Measurements from ENCODE around the gene BCAR3.
A peak's percentile ranks its signal among the peaks of the same experiment; 100 is the strongest.

Gene BCAR3

GRCh38 chr1:93537396-93537795, 144.2 kb downstream of the BCAR3 start:
- DNase-seq = peak; percentile 57

- no peak for DNase-seq
These were observed 148.0 kb downstream of the BCAR3 start for GRCh38 chr1:93533677-93534076.

- DNase-seq = no peak
These were observed 148.8 kb downstream of the BCAR3 start for GRCh38 chr1:93532780-93533378.

GRCh38 chr1:93531193-93531592, 150.4 kb downstream of the BCAR3 start:
- DNase-seq = no peak

GRCh38 chr1:93528412-93528811, 153.2 kb downstream of the BCAR3 start:
- DNase-seq = no peak

GRCh38 chr1:93526431-93526830, 155.2 kb downstream of the BCAR3 start:
- no peak for DNase-seq

- no peak for DNase-seq
These were observed 156.2 kb downstream of the BCAR3 start for GRCh38 chr1:93525431-93525830.

- no peak for DNase-seq
These were observed 158.9 kb downstream of the BCAR3 start for GRCh38 chr1:93522721-93523120.

- no peak for DNase-seq
These were observed 160.0 kb downstream of the BCAR3 start for GRCh38 chr1:93521618-93522017.

GRCh38 chr1:93519199-93519829, 162.3 kb downstream of the BCAR3 start:
- peak; percentile 32 for DNase-seq

- no peak for DNase-seq
These were observed 163.1 kb downstream of the BCAR3 start for GRCh38 chr1:93518516-93518915.

GRCh38 chr1:93516164-93516563, 165.5 kb downstream of the BCAR3 start:
- no peak for DNase-seq
